ENCODE measurements around the gene TNFRSF4. TPM values are rescaled to one million over a fixed set of nuclear protein-coding genes. Genes with fewer than 3 reads are reported as not detected.

The TNFRSF4 gene
- total RNA-seq, 1 donor from 2014 or later, result 0.40 TPM

DNA sequence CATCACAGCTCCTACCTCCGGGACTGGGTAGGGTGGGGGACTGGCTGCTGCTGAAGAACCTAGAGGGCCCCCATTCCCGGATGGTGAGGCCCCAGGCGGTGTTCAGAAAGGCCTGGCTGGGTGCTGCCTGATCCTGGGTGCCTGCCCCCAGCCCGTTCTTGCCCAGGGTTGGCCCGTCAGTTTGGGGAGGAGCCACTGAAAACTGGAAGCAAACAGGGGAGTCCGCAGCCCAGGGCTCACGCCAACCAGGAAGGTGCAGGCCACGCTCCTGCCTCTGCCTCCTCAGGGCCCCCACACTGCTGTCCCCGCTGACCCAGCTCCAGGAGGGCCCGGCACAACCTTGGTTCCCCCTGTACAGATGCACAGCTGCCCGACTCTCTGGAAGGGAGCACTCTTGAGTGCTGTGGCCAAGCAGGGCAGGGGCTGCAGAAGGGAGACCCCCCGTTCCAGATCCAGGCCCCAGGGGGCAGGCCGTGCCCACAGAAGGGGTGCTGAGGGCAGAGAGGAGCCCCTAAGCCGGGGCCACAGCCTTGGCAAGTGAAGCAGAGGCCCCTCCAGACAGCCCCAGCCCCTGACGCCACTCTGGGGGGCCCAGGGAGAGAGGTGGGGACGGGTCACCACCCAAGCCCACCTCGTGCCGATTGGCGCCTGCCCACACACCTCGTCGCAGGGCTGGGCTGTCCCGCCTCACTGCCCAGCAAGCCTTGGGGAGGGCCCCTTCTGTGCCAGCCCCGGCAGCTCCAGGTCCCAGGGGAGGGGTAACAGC lies 27.1 kb upstream of the TNFRSF4 start:
- no peak overlapping the region for H3K4me3 ChIP-seq (ENCODE audit: low read depth, low read length)
- DNase-seq (ENCODE audit: low read depth), result no peak
- TF ChIP-seq, protein P1, sequence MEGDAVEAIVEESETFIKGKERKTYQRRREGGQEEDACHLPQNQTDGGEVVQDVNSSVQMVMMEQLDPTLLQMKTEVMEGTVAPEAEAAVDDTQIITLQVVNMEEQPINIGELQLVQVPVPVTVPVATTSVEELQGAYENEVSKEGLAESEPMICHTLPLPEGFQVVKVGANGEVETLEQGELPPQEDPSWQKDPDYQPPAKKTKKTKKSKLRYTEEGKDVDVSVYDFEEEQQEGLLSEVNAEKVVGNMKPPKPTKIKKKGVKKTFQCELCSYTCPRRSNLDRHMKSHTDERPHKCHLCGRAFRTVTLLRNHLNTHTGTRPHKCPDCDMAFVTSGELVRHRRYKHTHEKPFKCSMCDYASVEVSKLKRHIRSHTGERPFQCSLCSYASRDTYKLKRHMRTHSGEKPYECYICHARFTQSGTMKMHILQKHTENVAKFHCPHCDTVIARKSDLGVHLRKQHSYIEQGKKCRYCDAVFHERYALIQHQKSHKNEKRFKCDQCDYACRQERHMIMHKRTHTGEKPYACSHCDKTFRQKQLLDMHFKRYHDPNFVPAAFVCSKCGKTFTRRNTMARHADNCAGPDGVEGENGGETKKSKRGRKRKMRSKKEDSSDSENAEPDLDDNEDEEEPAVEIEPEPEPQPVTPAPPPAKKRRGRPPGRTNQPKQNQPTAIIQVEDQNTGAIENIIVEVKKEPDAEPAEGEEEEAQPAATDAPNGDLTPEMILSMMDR (conservative IDR thresholded peaks at IDR 0.05; ENCODE audit: low read depth, low read length), result no peak

DNA sequence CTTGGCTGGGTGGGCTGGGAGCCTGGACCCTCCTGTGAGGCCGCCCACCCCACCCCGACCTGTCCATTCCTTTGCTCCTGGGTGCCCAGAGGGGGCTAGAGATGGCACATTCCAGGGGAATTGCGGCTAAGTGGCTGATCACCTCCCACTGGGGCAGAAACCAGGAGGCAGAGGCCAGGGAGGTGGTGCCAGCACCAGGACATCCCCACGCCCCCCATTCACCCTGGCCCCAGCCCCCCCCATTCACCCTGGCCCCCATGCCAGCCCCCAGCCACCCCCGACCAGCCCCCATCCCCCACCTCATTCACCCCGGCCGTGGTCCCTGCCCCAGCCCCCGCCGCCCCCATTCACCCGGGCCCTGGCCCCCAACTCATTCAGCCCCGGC lies 26.4 kb upstream of the TNFRSF4 start:
- TF ChIP-seq, protein P1 (conservative IDR thresholded peaks at IDR 0.05; ENCODE audit: low read depth, low read length), result no peak
- DNase-seq (ENCODE audit: low read depth), result no peak

DNA sequence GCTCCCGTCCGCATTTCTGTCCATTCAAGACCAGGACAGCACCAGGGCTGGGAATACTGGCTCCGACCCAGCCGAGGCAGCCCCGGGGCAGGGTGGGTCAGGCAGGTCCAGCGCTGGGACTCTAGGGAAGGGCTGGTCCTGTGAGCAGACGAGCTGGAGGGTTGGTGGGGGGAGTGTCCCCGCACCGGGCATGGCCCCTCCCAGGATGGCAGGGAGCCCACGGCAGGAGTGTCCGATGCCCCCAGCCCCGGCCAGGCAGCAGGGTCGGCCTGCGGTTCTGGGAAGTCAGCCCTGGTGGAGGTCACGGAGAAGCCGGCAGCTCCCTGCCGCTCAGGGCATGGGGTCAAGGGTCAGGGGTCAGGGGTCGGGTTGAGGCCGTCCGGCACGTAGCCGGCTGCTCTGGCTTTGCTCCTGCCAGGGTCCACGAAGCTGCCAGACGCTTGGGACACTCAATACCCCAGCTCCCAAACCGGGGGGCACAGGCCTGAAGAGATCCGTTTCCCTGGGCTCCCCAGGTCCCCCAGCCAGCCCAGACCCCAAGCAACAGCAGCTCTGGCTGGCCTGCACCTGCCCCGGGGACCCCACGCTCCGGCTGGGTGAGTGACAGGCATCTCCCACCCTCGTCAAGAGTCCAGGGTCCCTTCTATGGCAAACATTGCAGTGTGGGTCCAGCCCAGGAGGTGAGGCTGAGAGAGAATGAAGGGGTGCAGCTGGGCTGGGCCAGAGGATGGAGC lies 25.8 kb upstream of the TNFRSF4 start:
- TF ChIP-seq, protein P1 (conservative IDR thresholded peaks at IDR 0.05; ENCODE audit: low read depth, low read length), result no peak
- no peak overlapping the region for H3K4me3 ChIP-seq (ENCODE audit: low read depth, low read length)
- no peak for DNase-seq (ENCODE audit: low read depth)

More for the DNA sequence above, 26.4 kb upstream of the TNFRSF4 start:
- no peak overlapping the region for H3K4me3 ChIP-seq (ENCODE audit: low read depth, low read length)

DNA sequence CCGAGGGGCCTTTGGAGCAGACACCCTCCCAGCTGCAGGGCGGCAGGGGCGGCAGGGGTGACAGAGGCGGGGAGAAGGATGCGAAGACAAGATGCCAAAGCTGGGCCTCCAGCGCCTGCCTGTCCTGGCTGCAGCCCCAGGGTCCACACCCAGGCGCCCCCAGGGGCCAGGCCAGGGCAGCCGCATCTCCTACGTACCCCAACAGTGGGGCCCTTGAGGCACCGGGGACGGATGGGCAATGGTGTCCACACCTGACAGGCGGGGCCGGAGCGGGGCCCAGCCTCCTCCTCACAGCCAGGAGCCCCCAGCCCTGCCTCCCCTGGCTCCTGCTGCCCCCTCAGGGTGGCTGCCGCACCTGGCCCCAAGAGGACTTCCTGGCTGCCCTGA lies 25.3 kb upstream of the TNFRSF4 start:
- TF ChIP-seq, protein P1 (conservative IDR thresholded peaks at IDR 0.05; ENCODE audit: low read depth, low read length), result no peak
- no peak for DNase-seq (ENCODE audit: low read depth)
- H3K4me3 ChIP-seq (ENCODE audit: low read depth, low read length), result no peak overlapping the region

DNA sequence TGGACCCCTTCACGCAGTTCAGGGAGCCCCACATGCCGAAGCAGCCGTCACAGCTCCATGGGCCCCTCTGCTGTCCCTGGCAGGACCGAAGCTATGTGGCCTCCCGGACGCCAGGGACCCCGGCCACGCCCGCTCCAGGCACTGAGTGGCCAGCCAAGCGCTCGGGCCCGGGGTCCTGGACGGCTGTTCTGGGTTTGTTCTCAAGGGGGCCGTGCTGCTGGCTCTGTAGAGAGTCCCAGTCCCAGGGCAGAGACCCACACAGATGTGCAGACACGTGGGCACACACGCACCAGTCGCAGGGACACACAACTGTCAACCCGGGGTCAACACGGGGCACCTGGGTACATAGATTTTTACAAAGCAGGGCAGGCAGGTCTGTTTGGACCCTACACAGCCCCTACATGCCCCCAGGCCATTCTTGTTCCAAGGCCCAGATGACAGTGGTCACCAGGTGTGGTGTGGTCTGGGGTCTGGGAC lies 24.8 kb upstream of the TNFRSF4 start:
- no peak for DNase-seq (ENCODE audit: low read depth)
- H3K4me3 ChIP-seq (ENCODE audit: low read depth, low read length), result no peak overlapping the region
- TF ChIP-seq, protein P1 (conservative IDR thresholded peaks at IDR 0.05; ENCODE audit: low read depth, low read length), result no peak

DNA sequence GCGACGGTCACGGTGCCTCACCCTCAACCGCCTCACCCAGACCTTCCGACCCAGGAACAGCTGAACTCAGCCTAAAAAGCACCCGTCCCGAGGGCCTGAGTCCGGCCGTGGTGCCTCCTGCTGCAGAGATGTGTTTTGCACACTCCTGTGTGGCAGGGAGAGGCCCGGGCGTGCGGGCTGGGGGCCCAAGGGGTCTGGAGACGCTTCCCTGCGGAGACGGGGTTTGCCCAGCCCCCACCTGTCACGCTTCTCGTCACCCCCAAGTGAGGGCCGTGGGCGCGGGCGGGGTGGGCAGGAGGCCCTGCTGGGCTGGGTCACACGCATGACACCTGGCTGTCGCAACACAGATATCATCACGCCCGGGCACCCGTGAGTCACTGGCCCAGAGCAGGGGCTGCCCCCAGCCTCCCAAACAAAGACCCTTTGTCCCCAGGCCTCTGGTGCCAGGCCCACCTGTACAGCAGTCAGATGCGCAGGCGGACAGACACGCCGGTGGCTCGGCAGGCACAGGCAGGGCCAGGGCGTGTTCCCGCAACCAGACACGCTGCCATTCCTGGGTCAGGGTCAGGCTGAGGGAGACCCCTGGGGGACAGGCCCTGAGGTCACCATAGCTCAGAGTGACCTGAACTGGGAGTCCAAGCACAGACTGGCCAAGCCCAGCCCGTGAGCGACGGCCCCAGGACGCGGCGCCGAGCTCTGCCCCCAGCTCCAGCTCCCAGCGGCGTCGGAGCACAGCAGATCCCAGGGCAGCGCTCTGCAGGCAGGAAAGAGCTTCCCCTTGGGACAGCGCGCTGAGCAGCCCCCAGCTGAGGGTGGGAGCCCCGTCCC lies 24.1 kb upstream of the TNFRSF4 start:
- TF ChIP-seq, protein P1 (conservative IDR thresholded peaks at IDR 0.05; ENCODE audit: low read depth, low read length), result no peak
- DNase-seq (ENCODE audit: low read depth), result no peak
- H3K4me3 ChIP-seq (ENCODE audit: low read depth, low read length), result no peak overlapping the region

All from epithelial cell of proximal tubule (primary cell).